Uterus (tissue), 2 donors: ENCODE data around the gene LIN54.

Experiments
- POLR2A ChIP-seq, 2 donors: fragments of 450-650 bp; IDR thresholded peaks; one replicate each; pipeline ENCODE4 v1.6.1; 2016; ENCODE audit warnings: antibody characterized with exemption in 2 of 2, mild to moderate bottlenecking in 1 of 2, moderate library complexity in 1 of 2
- TF ChIP-seq, protein P1 (sequence below), 4 experiments: fragments of 200-600 bp in 2 of 4; fragments of 450-650 bp in 2 of 4; sonication (generic) in 2 of 4; IDR thresholded peaks; one replicate each; pipeline ENCODE4 v1.5.1; 2016 to 2019; ENCODE audit warnings: antibody characterized with exemption in 4 of 4, mild to moderate bottlenecking in 2 of 4, moderate library complexity in 1 of 4

DNA sequence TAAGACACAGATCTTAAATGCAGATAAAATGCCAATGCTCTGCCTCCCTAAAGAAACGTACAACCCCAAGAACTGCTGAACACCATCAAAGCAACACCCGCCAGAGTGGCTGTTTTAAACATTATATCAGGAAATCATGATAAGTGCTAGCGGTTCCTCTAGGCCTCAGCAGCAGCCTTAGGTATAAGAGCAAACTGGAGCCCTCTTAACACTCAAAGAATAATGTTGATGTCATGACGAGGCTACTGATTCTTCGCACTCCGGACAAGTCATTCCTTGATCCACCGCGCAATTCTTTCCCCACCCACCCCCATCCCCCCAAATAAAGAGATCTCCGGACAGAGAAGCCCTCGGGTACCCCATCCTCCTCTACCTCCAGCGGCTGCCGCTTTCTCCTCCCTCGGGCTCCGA, 507 bp downstream of the LIN54 start:
- TF ChIP-seq, protein P1, sequence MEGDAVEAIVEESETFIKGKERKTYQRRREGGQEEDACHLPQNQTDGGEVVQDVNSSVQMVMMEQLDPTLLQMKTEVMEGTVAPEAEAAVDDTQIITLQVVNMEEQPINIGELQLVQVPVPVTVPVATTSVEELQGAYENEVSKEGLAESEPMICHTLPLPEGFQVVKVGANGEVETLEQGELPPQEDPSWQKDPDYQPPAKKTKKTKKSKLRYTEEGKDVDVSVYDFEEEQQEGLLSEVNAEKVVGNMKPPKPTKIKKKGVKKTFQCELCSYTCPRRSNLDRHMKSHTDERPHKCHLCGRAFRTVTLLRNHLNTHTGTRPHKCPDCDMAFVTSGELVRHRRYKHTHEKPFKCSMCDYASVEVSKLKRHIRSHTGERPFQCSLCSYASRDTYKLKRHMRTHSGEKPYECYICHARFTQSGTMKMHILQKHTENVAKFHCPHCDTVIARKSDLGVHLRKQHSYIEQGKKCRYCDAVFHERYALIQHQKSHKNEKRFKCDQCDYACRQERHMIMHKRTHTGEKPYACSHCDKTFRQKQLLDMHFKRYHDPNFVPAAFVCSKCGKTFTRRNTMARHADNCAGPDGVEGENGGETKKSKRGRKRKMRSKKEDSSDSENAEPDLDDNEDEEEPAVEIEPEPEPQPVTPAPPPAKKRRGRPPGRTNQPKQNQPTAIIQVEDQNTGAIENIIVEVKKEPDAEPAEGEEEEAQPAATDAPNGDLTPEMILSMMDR (IDR thresholded peaks at IDR 0.05): no peak
- TF ChIP-seq POLR2A (IDR thresholded peaks at IDR 0.05): no peak
